ENCODE data around the gene ITPRID1. TPM values are rescaled to one million over a fixed set of nuclear protein-coding genes. Genes with fewer than 3 reads are reported as not detected.

Gene ITPRID1
- total and polyA plus RNA-seq, 9 donors: 0.20 TPM; not detected in 8

GRCh38 chr7:31562002-31562401 is 48.1 kb downstream of the ITPRID1 start:
- no peak overlapping the region for H3K4me3 ChIP-seq
- no peak for TF ChIP-seq POLR2A (IDR thresholded peaks at IDR 0.05)
- TF ChIP-seq EP300 (IDR thresholded peaks at IDR 0.05): no peak
- TF ChIP-seq CTCF (IDR thresholded peaks at IDR 0.05): no peak
- 61 to 72% (median 63%) methylated on average over 1 of the region's 1 CpG for WGBS, 3 donors
- DNase-seq: no peak
- no peak overlapping the region for H3K27ac ChIP-seq
- no peaks in the 10 kb centered on the region for H3K36me3 ChIP-seq
- intact Hi-C loops (cut with DNase I): no loop called here
- no peaks in the 10 kb centered on the region for H3K9me3 ChIP-seq
- no peaks in the 10 kb centered on the region for H3K27me3 ChIP-seq
- no peaks in the 10 kb centered on the region for H3K4me1 ChIP-seq (ENCODE audit: insufficient read depth)

- Histone ChIP-seq H3K4me1 (ENCODE audit: insufficient read depth) (no peaks in the 10 kb centered on the region), H3K9me3 (no peaks in the 10 kb centered on the region), H3K27ac (no peak overlapping the region), H3K27me3 (no peaks in the 10 kb centered on the region), H3K36me3 (no peaks in the 10 kb centered on the region), H3K4me3 (no peak overlapping the region)
- no peak for TF ChIP-seq POLR2A (IDR thresholded peaks at IDR 0.05)
- no peak for TF ChIP-seq EP300 (IDR thresholded peaks at IDR 0.05)
- no peak for TF ChIP-seq CTCF (IDR thresholded peaks at IDR 0.05)
- DNase-seq: no peak
- WGBS, 3 donors: 26 to 37% (median 34%) methylated on average over 5 of the region's 5 CpGs
- intact Hi-C loops (cut with DNase I): no loop called here
These were observed 49.6 kb downstream of the ITPRID1 start for GRCh38 chr7:31563522-31563921.

GRCh38 chr7:31563951-31564350 is 50.1 kb downstream of the ITPRID1 start:
- no peaks in the 10 kb centered on the region for H3K27me3 ChIP-seq
- no peaks in the 10 kb centered on the region for H3K9me3 ChIP-seq
- no peaks in the 10 kb centered on the region for H3K4me1 ChIP-seq (ENCODE audit: insufficient read depth)
- TF ChIP-seq EP300 (IDR thresholded peaks at IDR 0.05) (no peak), POLR2A (IDR thresholded peaks at IDR 0.05) (no peak), CTCF (IDR thresholded peaks at IDR 0.05) (no peak)
- no peak overlapping the region for H3K27ac ChIP-seq
- no peaks in the 10 kb centered on the region for H3K36me3 ChIP-seq
- intact Hi-C loops (cut with DNase I): no loop called here
- no peak for DNase-seq
- H3K4me3 ChIP-seq: no peak overlapping the region
- 22 to 34% (median 31%) methylated on average over 3 of the region's 3 CpGs for WGBS, 3 donors

- intact Hi-C loops (cut with DNase I): no loop called here
- no peaks in the 10 kb centered on the region for H3K36me3 ChIP-seq
- no peak for DNase-seq
- H3K27ac ChIP-seq: no peak overlapping the region
- H3K4me1 ChIP-seq (ENCODE audit: insufficient read depth): no peaks in the 10 kb centered on the region
- WGBS, 3 donors: 62 to 76% (median 68%) methylated on average over 5 of the region's 5 CpGs
- no peaks in the 10 kb centered on the region for H3K9me3 ChIP-seq
- no peaks in the 10 kb centered on the region for H3K27me3 ChIP-seq
- no peak for TF ChIP-seq CTCF (IDR thresholded peaks at IDR 0.05)
- H3K4me3 ChIP-seq: no peak overlapping the region
These were observed 50.8 kb downstream of the ITPRID1 start for GRCh38 chr7:31564661-31565060.

GRCh38 chr7:31569528-31569927 is 55.6 kb downstream of the ITPRID1 start:
- Histone ChIP-seq H3K4me3 (no peak overlapping the region), H3K27ac (no peak overlapping the region), H3K27me3 (no peaks in the 10 kb centered on the region), H3K36me3 (no peaks in the 10 kb centered on the region), H3K9me3 (no peaks in the 10 kb centered on the region), H3K4me1 (ENCODE audit: insufficient read depth) (no peaks in the 10 kb centered on the region)
- intact Hi-C loops (cut with DNase I): no loop called here
- no peak for DNase-seq
- WGBS, 3 donors: 79 to 85% (median 82%) methylated on average over 4 of the region's 4 CpGs
- no peak for TF ChIP-seq CTCF (IDR thresholded peaks at IDR 0.05)
- TF ChIP-seq POLR2A (IDR thresholded peaks at IDR 0.05): no peak
- no peak for TF ChIP-seq EP300 (IDR thresholded peaks at IDR 0.05)

All from ovary (tissue), 9 donors.